AG04449 (cell line): ENCODE measurements around the gene THOC6.

Source experiments
- CTCF ChIA-PET: fragments of 350-600 bp; formaldehyde crosslinking; extraction: SDS; loops from one replicate; lab custom pipeline; 2021; ENCODE audit warnings: antibody characterized with exemption; lab: Yijun Ruan, JAX
- POLR2A ChIA-PET: fragments of 400-600, 350-600 bp; formaldehyde crosslinking; extraction: SDS; loops from one replicate; lab custom pipeline; 2020; ENCODE audit warnings: antibody characterized with exemption, inconsistent platforms; lab: Yijun Ruan, JAX
- DNase-seq: peaks from one replicate; pipeline ENCODE4 v3.0.0-alpha.2; 2010; ENCODE audit warnings: low read depth, low spot score
- H3K4me3 ChIP-seq: 2 replicates; pipeline ENCODE4 v1.5.1; 2011; ENCODE audit warnings: low read depth, mild to moderate bottlenecking, control low read depth, low read length
- CTCF ChIP-seq: IDR thresholded peaks from one replicate; pipeline ENCODE4 v1.5.1; 2011; ENCODE audit warnings: mild to moderate bottlenecking, moderate library complexity, low read length, control low read depth, inconsistent platforms; ENCODE audit not compliant: insufficient read depth; ENCODE audit errors: missing control alignments

The THOC6 gene

GRCh38 chr16:3012246-3012645, 11.6 kb upstream of the THOC6 start:
- POLR2A ChIA-PET: interaction anchor here (0.8 to 1.5 kb wide), 2 partner anchors 8 to 18 kb away, joined by 3 to 10 read pairs; partner anchors contain the start of gene TNFRSF12A
- no peak for DNase-seq
- no peak for TF ChIP-seq CTCF
- no peak overlapping the region for H3K4me3 ChIP-seq
- CTCF ChIA-PET: interaction anchor here (1.0 to 1.4 kb wide), 3 partner anchors 8 to 117 kb away, joined by 3 to 6 read pairs (median 5); partner anchors contain the start of gene TNFRSF12A

- no peak for TF ChIP-seq CTCF
- no peak within 1 kb of the TSS for H3K4me3 ChIP-seq
- no peak for DNase-seq
- ChIA-PET POLR2A (interaction anchor here (0.8 to 1.5 kb wide), 2 partner anchors 8 to 17 kb away, joined by 3 to 10 read pairs; partner anchors contain the start of gene TNFRSF12A), CTCF (interaction anchor here (1.1 to 1.4 kb wide), 2 partner anchors 8 to 15 kb away, joined by 5 to 6 read pairs; partner anchors contain the start of gene TNFRSF12A)
These were observed 10.9 kb upstream of the THOC6 start, which contains the start of gene CLDN9 for GRCh38 chr16:3012828-3013420. Gene CLDN9 (plus strand): TSS chr16:3012923. CDS start chr16:3013363, 440 bp downstream.

- TF ChIP-seq CTCF: no peak
- CTCF ChIA-PET: no interaction called here
- no peak overlapping the region for H3K4me3 ChIP-seq
- POLR2A ChIA-PET: no interaction called here
- DNase-seq: no peak
These were observed 10.3 kb upstream of the THOC6 start for GRCh38 chr16:3013491-3013951.

- CTCF ChIA-PET: interaction anchor here (1.3 kb wide), 1 partner anchor 31 kb away, joined by 5 read pairs; no protein-coding TSS in a partner anchor
- POLR2A ChIA-PET: no interaction called here
- TF ChIP-seq CTCF: no peak
These were observed 9.7 kb upstream of the THOC6 start for GRCh38 chr16:3013998-3014690.

GRCh38 chr16:3014971-3015370, 8.9 kb upstream of the THOC6 start:
- ChIA-PET CTCF (interaction anchor here (1.3 kb wide), 1 partner anchor 32 kb away, joined by 5 read pairs; no protein-coding TSS in a partner anchor), POLR2A (no interaction called here)
- no peak overlapping the region for H3K4me3 ChIP-seq
- TF ChIP-seq CTCF: no peak
- no peak for DNase-seq

More at GRCh38 chr16:3013998-3014690, 9.7 kb upstream of the THOC6 start:
- H3K4me3 ChIP-seq: no peak overlapping the region
- DNase-seq: no peak
